ENCODE data around the gene STPG3. TPM values are rescaled to one million over a fixed set of nuclear protein-coding genes. Genes with fewer than 3 reads are reported as not detected.
A peak's percentile ranks its signal among the peaks of the same experiment; 100 is the strongest.

Gene STPG3
- total and polyA plus RNA-seq, 2 of the 13 experiments (the other 11 are each of a cell fraction or from before 2014, with no cell fraction given) = not detected

- TF ChIP-seq LRRFIP1 (CRISPR knock-in tag; conservative IDR thresholded peaks at IDR 0.05) (no peak), TEAD3 (CRISPR knock-in tag; optimal IDR thresholded peaks at IDR 0.05; ENCODE audit: borderline replicate concordance) (peak; percentile 22), PCBP1 (IDR thresholded peaks at IDR 0.05; ENCODE audit: borderline replicate concordance, low read depth, low read length) (peak; percentile 88; the same call in 1 of the 2 replicates), KAT8 (CRISPR knock-in tag; IDR thresholded peaks at IDR 0.05) (peak; percentile 62), PHF21A (CRISPR knock-in tag; IDR thresholded peaks at IDR 0.05) (peak; percentile 83), SALL1 (CRISPR knock-in tag; IDR thresholded peaks at IDR 0.05) (no peak; the same call in 1 of the 2 replicates), SRF (IDR thresholded peaks at IDR 0.05; ENCODE audit: low read depth, low read length) (no peak), PPARG (CRISPR knock-in tag; conservative IDR thresholded peaks at IDR 0.05) (peak; percentile 44; the same call in 1 of the 2 replicates), ZNF160 (CRISPR knock-in tag; IDR thresholded peaks at IDR 0.05) (no peak), ZNF280B (CRISPR knock-in tag; IDR thresholded peaks at IDR 0.05; ENCODE audit: borderline replicate concordance) (peak; percentile 46; the same call in 1 of the 2 replicates), MED1 (CRISPR knock-in tag; IDR thresholded peaks at IDR 0.05) (peak; percentile 48; the same call in 1 of the 2 replicates), AHDC1 (CRISPR knock-in tag; IDR thresholded peaks at IDR 0.05; ENCODE audit: borderline replicate concordance) (peak; percentile 75; the same call in 1 of the 2 replicates), ZNF558 (CRISPR knock-in tag; IDR thresholded peaks at IDR 0.05; ENCODE audit: borderline replicate concordance) (0 out of 2 replicates have a peak, but pooled peaks have one; percentile 43), ISL2 (CRISPR knock-in tag; IDR thresholded peaks at IDR 0.05) (peak; percentile 40), SOX13 (IDR thresholded peaks at IDR 0.05) (no peak), SOX13 (CRISPR knock-in tag; conservative IDR thresholded peaks at IDR 0.05 in 1 of 2, IDR thresholded peaks at IDR 0.05 in 1 of 2) (no peak), ZNF276 (CRISPR knock-in tag; IDR thresholded peaks at IDR 0.05; ENCODE audit: low read depth) (0 out of 2 replicates have a peak, but pooled peaks have one; percentile 32)
Measured at GRCh38 chr9:137229903-137230704, 21.0 kb upstream of the STPG3 start (continued).

Measured in HepG2 (cell line).